ENCODE measurements around the gene TTC39B.

- no peak for TF ChIP-seq CTCF (IDR thresholded peaks at IDR 0.05)
- no peak for TF ChIP-seq POLR2A (IDR thresholded peaks at IDR 0.05)
Measured at GRCh38 chr9:15156241-15156640, 150.8 kb downstream of the TTC39B start.

All from heart left ventricle (tissue), 13 donors.